8988T (cell line): ENCODE data around the gene FOXI2.
A peak's percentile ranks its signal among the peaks of the same experiment; 100 is the strongest.

Source experiments
- DNase-seq: peaks from one replicate; pipeline ENCODE4 v3.0.0; 2011

FOXI2 gene

DNA sequence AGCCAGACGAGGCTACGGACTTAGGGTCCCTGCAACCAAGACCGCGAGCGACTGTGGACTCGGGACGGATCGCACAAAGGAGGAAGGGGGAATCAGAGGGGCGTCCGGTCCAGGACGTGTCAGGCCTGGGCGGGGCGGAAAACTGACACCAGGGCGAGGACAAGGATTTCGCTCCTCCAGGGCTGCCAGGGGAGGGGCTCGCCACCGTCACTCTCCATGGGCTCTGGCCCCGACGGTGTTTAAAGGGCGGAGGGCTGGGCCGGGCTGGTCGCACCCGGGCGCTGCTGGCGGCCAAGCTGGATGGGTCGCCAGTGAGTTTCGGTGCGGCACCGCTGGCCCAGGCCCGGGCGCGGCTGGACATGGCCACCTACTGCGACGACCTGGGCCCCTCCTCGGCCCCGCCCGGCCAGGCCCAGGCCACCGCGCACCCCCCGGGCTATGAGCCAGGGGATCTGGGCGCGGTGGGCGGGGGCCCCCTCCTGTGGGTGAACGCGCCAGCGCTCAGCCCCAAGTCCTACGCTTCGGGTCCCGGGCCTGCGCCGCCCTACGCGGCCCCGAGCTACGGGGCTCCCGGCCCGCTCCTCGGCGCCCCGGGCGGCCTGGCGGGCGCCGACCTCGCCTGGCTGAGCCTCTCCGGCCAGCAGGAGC lies at the start of gene FOXI2:
Gene FOXI2 (plus strand): TSS at position 271 of the 648 bp plus-strand sequence. CDS start 89 bp downstream, at position 360.
- no peak for DNase-seq

DNA sequence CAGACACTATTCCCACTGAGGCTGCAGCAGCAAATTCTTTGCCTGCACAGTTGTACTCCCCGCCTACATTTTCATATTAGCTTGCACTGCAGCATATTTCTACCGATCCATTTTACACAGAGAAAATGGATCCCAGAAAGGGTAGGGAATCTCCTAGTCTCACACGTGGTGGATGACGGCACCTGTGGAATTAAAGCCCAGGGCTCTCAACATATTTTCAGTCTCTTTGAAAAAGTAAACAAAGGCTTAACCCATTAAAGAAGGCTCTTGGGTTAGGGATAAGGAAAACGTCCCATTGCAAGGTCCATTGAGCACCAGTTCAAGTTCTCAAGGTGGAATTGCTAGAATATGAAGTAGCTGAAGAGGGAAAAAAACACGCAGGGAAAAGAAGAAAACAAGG lies 49.4 kb upstream of the FOXI2 start:
- DNase-seq = no peak

DNA sequence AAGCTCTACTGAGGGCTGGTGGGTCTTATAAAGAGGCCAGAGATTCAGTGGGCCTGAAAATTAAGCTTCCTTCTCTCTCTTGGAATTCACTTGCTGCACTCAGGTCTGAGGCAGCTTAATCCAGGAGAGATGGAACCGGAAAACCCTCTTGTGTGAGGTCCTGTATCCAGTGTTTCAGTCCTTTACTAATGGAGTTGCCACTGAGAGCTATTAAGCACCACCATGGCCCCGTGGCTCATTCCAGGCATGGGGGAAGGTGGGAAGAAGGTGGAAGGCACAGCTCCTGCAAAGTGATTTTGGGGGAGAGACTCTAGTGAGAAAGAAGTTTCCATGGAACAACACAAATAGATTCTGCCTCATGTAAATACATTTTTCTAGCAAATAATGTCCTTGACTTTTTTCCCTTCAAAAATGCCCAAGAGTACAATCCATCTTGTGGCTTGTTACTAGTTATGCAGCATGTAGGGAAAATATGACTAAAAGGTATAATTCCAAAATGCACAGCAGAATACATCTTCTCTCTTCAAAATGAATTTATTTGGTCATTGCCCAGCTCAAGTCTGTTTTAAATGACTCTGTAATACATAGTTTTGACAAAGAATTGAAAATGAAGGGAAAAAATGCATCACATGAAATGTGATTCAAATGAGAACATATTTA lies 46.7 kb upstream of the FOXI2 start:
- DNase-seq = no peak

DNA sequence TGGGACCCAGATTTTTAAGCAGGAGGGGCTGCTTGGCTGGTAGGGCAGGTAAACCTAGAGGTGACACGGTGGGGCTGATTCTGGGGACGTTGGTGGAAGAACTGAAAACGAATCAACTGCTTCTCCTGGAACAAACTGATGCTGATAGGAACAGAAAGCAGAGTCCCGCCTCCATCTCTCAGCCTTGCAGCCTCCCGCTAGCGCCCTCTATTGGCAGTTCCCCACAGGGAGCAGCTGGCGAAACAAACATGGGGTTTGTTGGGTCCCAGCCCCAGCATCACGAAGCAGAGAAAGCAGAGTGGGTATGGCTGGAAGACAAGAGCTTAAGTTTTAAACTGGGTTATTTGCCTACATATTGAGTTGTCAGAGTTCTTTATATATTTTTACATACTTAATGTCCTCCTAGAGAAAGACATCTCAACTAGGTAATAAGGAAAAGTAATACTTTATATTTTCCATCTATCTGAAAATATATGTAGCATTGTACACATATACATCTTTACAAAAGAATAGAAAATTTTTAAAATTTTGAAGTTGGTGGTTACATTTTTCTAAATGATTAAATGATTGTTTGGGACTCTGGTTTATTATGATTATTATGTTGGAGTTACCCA lies 42.3 kb upstream of the FOXI2 start:
- peak; percentile 41 for DNase-seq

DNA sequence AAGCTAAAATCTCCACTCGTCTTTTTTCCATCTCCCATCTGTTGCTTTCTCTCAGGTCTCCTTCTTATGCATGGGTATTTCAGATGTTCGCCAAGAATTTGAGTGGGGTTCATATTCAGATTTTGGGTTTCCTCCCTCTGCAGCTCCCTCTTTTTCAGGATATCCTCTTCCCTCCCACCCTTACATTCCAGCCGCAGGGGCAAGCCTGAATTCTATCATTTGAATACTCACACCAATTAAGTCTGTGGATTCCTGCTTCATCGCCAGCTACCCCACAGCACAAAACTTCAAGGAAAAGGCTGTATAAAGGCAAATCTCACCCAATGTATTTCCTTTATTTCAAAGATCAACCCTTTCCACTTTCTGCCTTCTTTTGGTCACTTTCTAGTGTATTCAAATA lies 41.6 kb upstream of the FOXI2 start:
- DNase-seq = no peak

DNA sequence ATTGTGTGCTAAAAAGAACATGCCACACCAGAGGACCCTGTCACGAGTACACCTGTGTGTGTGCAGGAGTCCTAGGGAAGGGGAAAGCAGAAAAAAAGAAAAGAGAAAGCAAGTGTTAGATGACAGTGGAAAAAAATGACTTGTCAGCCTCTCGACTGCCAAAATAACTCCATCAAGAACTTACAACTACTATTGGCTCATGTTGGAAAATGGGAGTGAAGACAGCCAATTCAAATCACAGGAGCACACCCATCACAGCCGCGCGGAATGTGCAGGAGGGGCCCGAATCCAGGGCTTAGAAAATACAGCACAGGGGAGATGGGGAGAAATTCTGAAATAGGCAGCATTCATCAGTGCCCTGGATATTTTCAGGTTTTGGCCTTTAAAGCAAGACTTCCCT lies 38.1 kb upstream of the FOXI2 start:
- DNase-seq = no peak

DNA sequence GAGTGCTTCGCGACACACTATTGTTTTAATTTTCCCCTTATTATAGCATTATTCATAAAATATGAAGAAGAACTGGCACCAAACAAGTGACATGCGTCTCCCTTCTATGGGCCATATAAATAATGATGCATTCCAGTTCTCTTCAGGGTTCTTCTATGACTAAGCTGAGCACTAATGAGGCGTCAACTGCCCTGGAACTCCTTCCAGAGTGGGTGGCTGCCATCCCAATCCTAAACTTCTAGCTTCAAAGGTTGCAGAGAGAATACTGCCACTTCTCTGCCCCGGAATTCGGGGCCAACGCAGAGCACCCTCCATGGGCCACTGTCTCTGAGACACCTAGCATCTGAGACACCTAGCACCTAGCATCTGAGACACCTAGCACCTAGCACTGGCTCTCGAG lies 37.7 kb upstream of the FOXI2 start:
- no peak for DNase-seq

DNA sequence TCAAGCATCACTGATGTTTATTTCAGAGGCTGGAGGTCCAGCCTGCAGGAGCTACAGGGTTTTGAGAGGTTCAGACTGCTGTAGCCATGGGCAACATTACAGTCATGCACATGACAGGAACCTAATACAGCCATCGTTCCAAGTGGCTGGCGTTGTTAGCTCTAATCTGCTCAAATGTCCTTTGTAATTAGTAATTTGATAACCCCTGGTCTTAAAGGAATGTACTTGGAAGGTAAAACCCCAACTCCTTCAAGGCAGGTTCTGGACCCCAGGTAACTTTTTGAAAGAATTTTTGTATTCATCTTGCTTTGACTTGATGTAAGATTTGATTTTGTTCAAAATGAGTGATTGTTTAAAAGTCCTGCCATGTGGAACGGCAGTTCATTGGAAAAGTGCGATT lies 34.7 kb upstream of the FOXI2 start:
- DNase-seq = no peak

DNA sequence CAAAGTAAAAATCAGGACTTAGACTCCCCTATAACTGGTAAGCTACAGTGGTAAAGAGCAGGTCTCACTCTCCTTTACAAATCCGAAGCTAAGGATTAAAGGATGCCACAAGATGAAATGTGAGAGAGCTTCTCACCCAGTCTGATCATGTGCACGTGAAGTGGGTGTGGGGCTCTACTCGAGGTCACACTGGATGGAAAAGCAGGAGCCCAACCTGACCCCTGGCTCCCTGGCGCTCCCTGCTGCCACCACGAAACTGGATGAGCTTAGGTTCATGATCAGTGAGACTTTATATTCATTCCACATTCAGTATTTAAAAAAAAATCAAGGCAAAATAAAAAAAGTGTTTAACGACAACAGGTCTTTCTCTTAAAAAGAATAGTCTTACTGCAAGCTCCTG lies 21.7 kb upstream of the FOXI2 start:
- DNase-seq = no peak

DNA sequence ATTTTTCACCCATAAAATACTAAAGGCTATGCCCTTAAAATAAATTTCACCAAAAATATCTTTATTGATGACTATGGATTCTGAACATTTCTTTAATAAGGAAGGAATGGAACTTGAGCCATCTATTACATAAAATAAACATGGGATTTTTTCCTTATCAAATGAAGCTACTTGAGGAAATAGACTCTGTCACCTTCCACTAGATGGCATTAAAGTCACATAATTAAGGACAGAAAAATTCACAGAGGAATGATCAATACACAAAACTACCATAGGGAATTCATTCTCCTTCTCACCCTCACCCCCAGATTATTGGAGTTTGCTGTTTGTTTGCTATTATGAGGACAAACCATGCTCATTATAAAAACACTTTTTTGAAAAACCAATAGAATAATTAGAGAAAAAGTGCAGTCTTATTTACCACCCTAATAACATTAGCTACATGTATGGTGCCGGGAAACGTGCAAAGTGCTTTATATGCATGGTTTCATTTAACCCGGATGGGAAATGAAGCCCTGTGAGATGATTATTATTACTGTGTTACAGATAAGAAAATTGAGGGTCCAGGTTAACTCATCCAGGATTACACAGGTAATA lies 21.1 kb upstream of the FOXI2 start:
- DNase-seq = no peak

DNA sequence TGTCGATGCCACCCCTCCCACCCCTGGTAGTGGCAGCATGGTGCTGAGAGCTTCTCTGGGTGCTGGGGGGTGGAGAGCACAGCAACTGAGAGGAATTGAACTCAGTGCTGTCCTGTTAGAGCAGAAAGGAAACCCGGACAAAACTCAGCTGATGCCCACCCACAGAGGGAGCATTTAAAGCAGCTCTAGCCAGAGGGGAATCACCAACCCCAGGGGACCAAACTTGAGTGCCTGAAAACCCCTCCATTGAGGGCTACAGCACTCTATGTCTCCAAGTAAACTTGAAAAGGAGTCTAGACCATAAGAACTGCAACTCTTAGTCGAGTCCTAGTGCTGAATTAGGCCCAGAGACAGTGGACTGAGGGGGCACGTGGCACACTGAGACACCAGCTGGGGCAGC lies 16.8 kb upstream of the FOXI2 start:
- no peak for DNase-seq

DNA sequence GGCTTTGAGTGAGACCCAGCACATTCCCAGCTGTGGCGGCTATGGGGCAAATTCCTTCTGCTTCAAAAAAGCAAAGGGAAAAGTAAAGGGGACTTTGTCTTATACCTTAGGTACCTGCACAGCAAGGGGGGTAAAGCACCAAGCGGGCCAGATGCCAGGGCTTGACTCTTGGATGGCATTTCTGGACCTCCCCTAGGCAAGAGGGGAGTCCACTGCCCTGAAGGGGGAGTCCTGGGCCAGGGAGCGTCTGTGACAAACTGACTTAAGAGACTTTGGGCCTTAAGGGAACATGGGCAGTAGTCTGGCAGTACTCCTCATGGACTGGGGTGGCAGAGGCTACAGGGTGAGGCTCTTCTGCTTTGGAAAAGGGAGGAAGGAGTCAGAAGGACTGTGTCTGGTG lies 16.1 kb upstream of the FOXI2 start:
- no peak for DNase-seq

DNA sequence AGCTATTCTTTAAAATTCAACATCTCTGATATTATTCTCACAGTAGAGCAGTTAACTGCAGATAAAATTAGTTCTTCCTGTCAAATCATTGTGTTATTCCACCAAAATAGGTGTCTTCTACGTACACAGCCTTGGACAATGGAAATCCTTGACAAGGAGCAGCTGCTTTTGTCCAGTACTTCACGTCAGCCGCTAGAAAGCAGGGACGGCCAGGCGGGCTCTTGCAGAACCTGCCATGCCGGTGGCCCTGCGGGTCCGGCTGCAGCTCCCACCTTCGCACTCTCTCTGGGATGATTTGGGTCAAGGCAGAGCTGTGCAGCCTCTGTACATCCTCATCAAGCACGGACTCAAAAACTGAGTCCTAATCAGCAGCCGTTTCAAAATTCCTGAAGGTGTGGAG lies 2.2 kb upstream of the FOXI2 start:
- no peak for DNase-seq

DNA sequence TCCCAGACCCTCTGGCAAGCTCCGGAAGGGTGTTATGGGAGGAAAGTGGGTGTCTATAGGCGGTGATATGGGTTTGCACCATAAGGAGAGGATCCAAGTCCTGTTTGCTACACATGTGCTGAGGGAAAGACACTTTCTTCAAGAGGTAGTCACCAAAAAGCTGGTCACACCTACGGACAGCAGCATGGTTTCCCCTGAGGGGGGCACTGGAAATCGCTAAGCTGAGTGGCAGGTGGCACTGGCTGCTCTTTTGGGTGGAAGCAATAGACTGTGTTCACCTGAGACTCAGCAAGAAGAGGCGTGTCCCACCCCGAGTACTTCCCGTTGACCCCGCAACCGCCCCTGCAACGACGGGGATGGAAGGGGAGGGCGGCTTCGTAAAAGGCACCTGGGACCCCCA lies 1.8 kb upstream of the FOXI2 start:
- no peak for DNase-seq

DNA sequence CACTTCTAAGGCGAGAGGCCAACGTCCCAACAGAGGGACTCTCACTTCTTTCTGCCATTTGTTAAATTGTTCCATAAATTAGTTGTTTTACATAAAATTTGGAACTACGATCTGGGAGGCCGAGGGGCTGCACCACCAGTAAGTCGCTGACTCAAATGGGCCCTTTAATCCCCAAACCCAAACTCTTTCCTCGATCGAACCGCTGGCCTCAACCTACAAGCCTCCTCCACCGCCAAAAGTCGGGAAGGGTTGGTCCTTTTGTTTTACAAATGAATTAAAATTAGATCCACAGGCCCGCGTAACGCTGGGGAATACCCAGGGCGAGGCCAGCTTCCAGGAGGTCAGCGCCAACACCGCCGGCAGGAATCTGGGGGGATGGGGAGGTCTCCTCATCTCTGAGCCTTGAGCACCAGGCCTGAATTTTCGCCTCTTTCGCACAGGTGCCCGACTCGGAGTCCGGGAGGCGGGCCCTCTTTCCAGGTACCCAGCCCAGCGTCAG lies 1.2 kb upstream of the FOXI2 start:
- DNase-seq = no peak

DNA sequence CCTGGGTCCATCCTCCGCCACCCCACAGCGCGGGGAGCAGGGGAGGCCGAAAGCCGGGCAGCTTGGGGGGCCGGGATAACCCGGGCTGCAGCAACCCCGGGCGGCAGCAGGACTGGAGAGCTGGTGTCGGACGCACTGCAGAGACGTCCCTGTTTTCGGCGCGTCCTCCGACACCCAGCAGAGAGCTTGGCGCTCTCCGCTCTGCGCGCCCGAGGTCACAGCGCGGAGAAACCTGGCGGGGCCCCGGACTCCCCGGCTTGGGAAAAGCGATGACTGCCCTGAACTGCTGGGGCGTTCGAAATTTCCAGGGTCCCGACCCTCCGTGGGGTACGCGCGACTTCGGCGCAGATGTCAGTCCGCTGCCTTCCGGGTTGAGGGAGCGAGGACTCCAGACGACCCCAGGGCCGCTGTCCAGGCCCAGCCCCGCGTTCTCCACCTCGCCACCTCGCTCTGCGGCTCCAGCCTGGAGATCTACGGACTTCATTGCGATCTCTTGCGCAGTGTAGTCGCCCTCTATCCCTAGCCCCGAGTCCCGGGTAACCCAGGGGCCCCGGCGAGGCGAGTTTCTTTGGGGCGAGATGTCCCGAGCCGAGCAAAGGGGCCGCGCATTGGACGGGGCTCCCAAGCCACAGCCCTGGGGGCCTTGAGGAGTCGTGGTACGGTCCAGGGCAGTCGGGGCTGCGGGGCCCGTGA lies 617 bp upstream of the FOXI2 start:
- DNase-seq = no peak

DNA sequence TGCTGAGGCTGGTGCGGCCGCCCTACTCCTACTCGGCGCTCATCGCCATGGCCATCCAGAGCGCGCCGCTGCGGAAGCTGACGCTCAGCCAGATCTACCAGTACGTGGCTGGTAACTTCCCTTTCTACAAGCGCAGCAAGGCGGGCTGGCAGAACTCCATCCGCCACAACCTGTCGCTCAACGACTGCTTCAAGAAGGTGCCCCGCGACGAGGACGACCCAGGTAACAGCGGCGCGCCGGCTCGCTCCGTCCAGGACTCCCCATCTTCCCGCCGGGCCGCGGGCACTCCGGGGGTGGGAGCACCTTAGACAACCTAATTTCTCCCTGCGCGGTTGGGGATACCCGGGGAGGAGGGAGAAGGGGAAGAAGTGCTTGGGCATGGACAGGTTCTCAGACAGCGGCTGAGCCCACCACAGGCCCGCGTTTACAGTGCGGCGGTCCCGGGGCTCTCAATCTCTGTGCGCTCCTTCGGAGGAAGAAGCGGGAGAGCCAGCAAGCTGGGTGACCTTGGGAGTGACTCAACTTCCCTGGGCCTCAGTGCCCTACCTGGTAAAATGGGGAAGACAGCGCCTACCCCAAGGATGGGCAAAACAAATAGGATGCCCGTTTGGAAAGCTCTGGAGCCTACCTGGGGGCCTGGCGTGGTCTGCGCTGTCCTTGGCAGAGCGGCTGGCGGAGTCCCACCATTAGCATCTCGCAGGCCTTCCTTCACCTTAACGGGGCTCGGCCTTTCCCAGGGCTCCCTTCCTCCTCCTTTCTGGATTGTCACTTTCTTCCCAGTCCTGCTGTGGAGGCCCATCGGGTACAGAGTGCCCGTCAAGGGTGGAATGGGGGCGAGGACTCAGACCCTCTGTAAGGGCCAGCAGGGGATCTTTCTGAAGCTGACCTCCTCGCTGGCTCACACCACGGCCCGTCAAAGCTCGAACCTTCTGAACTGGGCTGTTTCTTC lies 852 bp downstream of the FOXI2 start:
- no peak for DNase-seq

DNA sequence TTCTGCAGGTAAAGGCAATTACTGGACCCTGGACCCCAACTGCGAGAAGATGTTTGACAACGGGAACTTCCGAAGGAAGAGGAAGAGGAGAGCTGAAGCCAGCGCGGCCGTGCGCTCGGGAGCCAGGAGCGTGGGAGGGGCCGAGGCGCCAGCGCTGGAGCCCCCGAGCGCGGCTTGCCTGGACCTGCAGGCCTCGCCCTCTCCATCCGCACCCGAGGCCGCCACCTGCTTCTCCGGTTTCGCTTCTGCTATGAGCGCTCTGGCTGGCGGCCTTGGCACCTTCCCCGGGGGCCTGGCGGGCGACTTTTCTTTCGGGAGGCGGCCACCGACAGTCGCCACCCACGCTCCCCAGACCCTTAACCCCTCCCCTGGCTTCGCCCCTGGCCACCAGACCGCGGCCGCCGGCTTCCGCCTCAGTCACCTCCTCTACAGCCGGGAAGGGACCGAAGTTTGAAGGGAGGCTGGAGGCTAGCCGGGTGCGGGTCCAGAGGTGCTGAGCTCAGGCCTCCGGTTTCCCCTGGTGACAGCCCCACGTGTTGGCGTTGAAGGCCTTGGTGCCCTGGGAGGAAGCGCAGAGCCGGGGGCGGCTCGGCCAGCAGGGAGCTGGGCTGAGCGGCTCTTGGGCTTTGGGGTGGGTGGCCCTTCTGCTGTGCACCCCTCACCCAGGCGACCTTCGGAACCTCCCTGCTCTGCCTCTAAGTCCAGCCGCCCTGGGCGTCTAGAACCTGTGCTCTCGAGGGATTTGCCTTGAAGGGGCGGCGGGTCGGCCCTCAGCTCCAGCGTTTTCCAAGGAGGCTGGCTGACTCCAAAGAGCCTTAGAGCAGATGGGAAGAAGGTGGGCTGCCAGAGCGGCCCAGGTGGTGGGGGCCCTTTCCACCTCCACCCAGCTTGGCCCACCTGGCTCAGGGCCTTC lies 1.8 kb downstream of the FOXI2 start:
- no peak for DNase-seq

DNA sequence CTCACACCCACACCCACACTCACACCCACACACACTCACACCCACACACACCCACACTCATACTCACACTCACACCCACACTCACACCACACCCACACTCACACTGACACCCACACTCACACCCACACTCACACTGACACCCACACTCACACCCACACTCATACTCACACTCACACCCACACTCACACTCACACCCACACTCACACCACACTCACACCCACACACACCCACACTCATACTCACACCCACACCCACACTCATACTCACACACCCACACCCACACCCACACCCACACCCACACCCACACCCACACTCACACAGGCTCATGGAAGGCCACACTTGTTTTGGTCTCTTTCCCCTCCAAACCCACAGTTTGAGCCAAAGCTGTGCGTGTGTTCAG lies 2.9 kb downstream of the FOXI2 start:
- no peak for DNase-seq

DNA sequence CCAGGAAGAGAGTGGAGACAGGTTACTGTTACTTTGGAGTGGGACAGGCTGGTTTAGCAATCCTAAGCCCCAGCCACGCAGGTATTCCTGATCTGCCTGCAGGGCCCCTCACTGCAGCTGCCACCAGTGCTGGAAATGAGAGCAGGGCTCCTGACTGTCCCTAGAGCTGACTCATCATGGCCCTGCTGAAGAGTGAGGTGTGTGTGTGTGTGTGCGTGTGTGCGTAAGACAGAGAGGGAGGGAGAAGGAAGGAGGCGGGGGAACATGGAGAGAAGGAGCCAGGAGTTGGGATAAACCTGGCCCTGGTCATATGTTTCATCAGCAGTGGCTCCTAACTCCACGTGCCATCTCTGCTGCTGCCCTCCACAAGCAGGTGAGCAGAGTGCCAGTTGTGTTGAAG lies 3.6 kb downstream of the FOXI2 start:
- no peak for DNase-seq

DNA sequence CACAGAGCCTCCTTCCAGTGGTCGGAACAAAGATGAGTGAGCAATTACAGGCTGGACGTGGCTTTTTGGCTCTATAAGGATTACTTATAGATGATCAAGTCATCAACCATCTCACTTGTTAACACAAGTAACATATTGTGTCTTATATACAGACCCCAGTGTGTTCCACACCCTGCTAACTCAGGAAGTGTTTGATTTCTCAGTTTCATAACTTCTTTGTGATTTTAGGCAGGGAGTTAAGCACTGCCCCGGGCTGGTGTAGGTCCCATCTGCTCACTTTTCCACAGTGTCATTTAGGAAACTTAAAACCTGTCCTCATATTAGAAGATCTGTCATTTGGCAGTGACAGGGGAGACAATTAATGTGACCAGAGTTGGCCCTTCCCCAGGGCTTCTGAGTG lies 6.2 kb downstream of the FOXI2 start:
- DNase-seq = no peak
